Coronary artery (tissue), 2 donors: ENCODE data around the gene LILRA6.

Source experiments
- DNase-seq: peaks from one replicate; pipeline ENCODE4 v3.0.0-alpha.2; 2017; ENCODE audit warnings: low spot score
- H3K27ac ChIP-seq, 2 donors: fragments of 200-600 bp; sonication (generic); one replicate each; pipeline ENCODE4 v1.5.1; 2016 to 2019
- H3K4me3 ChIP-seq: fragments of 200-600 bp; sonication (generic); 2 replicates; pipeline ENCODE4 v1.5.1; 2016; ENCODE audit warnings: mild to moderate bottlenecking, moderate library complexity
- TF ChIP-seq, protein P1 (sequence below): fragments of 200-600 bp; sonication (generic); IDR thresholded peaks from one replicate; pipeline ENCODE4 v1.5.1; 2019; ENCODE audit warnings: antibody characterized with exemption

Gene LILRA6

DNA sequence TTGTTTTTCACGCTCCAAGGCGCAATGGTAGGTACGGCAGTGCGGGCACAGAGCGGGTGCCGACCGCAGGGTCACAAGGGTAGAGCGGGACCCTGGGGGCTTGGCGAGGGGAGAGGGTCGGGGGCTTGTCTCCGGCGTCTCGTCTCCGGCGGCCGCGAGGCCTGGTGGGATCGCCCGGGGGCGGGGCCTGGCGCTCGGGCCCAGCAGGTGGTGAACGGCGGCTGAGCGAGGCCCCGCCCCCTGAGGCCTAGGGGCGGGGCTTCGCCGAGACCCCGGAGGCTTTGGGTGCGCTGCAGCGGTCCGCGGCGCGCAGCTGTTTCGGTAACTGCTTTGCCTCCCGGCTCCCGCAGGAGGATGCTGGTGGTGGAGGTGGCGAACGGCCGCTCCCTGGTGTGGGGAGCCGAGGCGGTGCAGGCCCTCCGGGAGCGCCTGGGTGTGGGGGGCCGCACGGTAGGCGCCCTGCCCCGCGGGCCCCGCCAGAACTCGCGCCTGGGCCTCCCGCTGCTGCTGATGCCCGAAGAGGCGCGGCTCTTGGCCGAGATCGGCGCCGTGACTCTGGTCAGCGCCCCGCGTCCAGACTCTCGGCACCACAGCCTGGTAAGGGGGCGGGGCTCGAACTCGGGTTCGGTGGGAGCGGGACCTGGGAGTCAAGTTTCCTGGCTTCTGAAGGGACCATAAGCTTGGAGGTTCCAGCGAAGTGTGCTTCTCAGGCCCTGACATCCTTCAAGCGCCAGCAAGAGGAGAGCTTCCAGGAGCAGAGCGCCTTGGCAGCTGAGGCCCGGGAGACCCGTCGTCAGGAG lies 51.4 kb downstream of the LILRA6 start, which contains the start of gene TSEN34:
Gene TSEN34, plus strand, starts transcription at position 298 of the 800 bp plus-strand sequence. Its CDS starts 57 bp downstream, at position 355.
- DNase-seq: peak; percentile 86

DNA sequence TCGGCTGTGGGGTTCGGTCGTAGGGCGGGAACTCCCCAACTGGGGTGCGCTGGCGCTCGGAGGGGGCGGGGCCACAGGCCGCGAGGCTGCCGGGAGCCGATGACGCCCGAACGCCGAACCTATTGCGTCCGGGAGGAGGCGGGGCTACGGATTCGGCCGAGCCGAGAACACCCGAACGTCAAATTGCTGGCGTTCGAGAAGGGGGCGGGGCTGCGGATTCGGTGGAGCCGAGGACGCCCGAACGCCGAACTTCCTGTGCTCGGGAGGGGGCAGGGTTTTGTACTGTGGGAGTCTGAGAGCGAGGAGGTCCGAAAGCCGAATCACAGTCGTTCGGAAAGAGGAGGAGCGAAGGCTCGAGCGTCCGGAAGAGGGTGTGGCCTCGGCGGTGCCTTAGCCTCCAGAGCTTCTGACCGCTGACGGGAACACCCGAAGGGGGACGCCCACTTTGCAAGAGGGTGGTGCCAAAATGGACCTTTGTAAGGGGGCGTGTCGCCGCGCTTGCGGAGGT lies 52.0 kb downstream of the LILRA6 start:
- peak overlapping the region; percentile 95 to 99 for H3K27ac ChIP-seq
- H3K4me3 ChIP-seq: peak overlapping the region; percentile 94
- TF ChIP-seq, protein P1, sequence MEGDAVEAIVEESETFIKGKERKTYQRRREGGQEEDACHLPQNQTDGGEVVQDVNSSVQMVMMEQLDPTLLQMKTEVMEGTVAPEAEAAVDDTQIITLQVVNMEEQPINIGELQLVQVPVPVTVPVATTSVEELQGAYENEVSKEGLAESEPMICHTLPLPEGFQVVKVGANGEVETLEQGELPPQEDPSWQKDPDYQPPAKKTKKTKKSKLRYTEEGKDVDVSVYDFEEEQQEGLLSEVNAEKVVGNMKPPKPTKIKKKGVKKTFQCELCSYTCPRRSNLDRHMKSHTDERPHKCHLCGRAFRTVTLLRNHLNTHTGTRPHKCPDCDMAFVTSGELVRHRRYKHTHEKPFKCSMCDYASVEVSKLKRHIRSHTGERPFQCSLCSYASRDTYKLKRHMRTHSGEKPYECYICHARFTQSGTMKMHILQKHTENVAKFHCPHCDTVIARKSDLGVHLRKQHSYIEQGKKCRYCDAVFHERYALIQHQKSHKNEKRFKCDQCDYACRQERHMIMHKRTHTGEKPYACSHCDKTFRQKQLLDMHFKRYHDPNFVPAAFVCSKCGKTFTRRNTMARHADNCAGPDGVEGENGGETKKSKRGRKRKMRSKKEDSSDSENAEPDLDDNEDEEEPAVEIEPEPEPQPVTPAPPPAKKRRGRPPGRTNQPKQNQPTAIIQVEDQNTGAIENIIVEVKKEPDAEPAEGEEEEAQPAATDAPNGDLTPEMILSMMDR: no peak
- DNase-seq: peak; percentile 100

More for the DNA sequence above, 51.4 kb downstream of the LILRA6 start, which contains the start of gene TSEN34:
- TF ChIP-seq, protein P1: no peak
- Histone ChIP-seq H3K27ac (peak within 1 kb of the TSS; percentile 95 to 99), H3K4me3 (peak within 1 kb of the TSS; percentile 94)

DNA sequence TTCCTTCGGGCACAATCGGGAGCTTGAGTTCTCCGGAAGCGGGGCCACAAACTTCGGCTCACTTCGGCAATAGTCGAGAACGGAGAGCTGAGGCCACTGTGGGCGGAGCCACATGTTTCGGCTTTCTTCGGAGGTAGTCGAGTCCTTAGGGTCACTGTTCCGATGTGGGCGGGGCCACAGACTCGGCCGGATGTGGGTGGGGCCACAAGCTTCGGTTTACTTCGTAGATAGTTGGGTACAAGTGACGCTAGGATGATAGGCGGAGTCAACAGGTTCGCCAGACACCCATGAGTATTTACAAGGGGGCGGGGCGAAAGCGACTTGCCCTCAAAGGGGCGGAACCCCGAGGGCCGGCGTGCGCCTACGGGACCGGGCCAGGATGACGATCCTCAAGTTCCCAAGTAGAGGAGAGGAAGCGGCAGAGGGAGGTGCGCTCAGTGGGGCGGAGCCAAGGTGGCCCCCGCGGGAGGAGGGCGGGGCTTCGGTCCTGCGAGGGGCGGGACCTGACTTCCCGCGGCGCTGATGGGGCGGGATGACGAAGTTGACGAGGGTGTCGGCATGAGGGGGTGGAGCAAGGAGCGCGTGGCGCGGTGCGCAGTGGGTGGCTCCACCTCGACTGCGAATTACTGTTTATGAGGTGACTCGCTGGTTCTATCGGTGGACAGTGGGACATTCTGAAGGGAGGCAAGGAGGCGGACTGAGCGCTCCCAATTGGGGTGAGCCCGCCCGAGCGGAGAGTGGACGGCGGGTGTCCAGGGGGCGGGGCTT lies 52.7 kb downstream of the LILRA6 start:
- peak overlapping the region; percentile 95 to 99 for H3K27ac ChIP-seq
- peak overlapping the region; percentile 94 for H3K4me3 ChIP-seq
- TF ChIP-seq, protein P1: no peak
- DNase-seq: peak; percentile 100

DNA sequence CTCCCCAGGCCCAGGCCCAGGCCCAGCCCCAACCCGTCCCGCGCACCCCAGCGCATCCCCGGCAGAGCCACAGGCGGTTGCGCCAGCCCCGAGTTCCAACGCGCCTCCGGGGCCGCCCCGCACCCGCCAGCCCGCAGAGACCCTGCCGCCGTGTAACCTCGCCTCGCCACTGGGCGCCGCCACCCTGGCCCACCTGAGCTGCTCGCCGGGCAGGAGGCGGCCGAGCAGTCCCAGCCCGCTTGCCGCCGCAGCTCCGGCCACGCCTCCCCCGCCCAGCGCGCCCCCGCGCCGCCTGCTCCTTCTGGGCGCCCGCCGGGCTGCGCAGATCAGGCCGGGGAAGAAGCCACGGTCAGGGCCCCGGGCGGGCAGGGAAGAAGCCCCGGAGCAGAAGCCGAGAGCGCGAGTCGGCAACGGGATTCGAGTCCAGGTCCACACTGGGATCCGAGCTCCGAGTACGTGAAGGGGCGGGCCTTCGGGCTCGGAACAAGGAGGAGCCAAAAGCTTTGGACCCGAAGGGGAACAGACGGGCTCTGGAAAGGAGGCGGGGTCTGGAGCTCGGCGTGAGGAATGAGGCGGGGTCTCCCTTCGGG lies 53.4 kb downstream of the LILRA6 start, which contains the start of gene MBOAT7:
Gene MBOAT7, minus strand, starts transcription at position 436 of the 590 bp plus-strand sequence. CDS start 1,072 bp downstream, outside the sequence.
- H3K4me3 ChIP-seq: peak within 1 kb of the TSS; percentile 94
- peak within 1 kb of the TSS; percentile 95 to 99 for H3K27ac ChIP-seq
- TF ChIP-seq, protein P1: no peak
- no peak for DNase-seq

DNA sequence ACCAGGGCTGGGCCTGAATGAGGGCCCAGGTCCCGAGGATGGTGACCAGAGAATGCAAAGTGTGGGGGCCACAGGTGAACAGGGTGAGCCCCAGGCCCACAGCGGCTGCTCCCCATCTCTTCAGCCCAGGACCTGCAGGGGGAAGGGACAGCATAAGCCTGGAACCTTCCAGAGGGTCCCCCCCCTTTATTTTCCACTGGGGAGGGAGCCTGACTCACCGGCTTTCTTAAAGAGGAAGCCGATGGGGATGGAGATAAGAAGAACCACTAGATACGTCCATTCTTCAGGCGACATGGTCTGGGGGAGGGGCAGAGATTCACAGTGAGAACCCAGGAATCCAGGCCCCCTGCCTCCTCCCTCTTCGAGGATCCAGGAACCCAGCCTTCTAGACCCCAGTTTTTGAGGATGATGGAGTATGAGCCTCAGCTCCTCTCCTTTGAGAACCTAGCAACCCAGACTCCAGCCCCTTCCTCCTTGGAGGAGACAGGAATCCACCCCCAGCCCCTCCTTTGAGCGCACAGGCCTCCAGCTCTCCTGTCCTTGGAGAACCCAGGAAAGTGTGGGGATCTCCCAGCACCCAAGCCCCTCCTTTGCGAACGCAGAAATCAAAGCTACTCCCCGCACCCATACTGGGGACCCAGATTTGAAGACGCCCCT lies 54.2 kb downstream of the LILRA6 start:
- H3K4me3 ChIP-seq: peak overlapping the region; percentile 94
- TF ChIP-seq, protein P1: no peak
- no peak for DNase-seq
- peak overlapping the region; percentile 95 to 99 for H3K27ac ChIP-seq

DNA sequence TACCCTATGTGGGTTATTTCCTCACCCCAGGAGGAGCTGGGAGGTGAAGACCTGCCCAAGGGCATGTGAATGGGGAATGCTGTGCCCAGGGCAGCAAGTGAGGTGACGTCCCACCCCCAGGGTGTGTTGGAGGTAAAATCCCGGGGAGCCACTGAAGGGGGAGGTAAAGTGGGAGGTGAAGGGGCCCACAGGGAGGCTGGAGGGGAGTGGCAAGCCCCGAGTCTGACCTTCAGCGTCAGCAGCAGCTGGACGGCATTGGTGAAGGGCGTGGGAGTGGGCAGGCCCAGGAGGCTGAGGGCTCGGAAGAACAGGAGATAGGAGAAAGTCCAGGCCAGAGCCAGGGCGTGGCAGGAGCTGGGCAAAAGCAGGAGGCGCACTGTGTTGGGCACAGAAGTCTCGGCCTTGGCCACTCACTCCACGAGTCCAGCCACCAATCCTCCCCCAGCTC lies 55.6 kb downstream of the LILRA6 start:
- no peak overlapping the region for H3K27ac ChIP-seq

More for the DNA sequence above, 55.6 kb downstream of the LILRA6 start:
- H3K4me3 ChIP-seq: no peak overlapping the region
- no peak for DNase-seq
- TF ChIP-seq, protein P1: no peak
